NCI-H446 (cell line): ENCODE measurements around the gene WFIKKN1.

ENCODE experiments used
- DNase-seq, 2 experiments: peaks; one replicate each; lab custom pipeline; 2025; lab: John Stamatoyannopoulos, UW

WFIKKN1 gene

DNA sequence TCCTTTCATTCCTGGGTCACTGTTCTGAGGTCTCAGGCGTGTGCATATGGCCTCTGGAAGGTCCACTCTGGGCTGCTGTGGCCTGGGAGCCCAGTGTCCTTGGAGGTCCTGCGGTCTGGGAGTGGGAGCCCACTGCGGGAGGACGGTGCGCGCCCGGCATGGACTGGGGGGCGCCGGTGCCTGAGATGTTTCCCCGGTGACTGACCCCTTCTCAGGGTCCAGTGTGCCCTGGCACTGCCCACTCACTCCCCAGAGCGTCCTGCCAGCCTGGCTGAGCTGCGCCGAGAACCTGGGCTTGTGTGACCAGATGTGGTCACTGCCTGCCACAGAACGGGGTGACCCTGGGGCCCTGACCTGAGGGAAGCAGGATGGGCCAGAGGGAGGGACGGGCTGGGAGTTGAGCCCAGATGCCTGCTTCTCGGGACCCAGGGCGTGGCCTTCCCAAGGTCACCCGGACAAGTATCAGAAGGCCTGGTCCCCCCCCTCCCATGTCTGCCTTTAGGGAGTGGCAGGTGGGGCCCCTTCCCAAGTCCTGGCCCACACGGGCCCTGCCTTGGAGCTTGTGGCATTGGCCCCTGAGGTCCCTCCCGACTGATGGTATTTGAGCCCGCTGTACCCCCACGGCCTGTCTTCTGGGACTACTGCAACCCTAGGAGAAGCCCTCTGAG, 43.6 kb downstream of the WFIKKN1 start:
- no peak for DNase-seq

DNA sequence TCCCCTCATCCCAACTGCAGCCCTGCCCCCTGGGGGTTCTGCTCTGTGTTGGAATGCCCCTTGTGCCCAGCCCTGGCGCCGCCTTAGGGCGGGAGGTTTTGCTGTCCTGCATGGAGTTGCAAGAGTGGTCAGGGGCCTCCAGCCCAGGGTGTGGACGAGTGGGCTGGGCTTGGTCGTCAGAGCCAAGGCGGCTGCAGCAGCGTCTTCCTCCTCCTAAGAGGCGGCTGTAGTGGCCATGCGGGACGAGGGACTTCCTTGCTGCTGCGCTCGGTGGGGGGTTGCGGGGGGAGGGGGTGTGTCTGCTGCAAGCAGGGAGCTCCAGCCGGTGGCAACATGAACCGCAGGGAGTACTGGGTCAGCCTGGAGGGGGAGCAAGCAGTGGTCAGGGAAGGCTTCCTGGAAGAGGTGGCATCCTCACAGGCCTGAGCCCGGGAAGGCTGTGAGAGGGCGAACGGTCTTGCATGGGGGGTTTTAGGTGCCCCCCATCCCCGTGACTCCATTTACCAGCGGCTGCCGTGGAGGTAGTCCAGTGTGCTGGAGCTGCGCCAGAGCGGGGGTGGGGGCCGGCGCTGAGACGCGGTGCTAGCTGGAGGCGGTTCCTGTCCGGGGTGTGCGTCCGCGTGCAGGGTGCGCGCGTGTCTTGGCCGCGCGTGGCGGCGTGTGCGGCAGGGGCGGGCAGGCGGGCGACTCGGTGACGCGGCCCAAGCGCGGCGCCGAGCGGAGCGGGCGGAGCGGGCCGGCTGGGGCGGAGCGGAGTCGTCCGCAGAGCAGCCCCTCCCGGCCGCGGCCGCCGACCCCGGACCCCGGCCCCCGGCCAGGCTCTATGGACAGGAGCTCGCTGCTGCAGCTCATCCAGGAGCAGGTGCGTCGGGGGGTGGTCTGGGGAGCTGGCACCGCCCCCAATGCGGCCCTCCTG, 44.4 kb downstream of the WFIKKN1 start, which contains the start of gene RHBDL1:
Gene RHBDL1 (plus strand): TSS at position 704 of the 916 bp plus-strand sequence. CDS start 120 bp downstream, at position 824.
- DNase-seq = no peak

DNA sequence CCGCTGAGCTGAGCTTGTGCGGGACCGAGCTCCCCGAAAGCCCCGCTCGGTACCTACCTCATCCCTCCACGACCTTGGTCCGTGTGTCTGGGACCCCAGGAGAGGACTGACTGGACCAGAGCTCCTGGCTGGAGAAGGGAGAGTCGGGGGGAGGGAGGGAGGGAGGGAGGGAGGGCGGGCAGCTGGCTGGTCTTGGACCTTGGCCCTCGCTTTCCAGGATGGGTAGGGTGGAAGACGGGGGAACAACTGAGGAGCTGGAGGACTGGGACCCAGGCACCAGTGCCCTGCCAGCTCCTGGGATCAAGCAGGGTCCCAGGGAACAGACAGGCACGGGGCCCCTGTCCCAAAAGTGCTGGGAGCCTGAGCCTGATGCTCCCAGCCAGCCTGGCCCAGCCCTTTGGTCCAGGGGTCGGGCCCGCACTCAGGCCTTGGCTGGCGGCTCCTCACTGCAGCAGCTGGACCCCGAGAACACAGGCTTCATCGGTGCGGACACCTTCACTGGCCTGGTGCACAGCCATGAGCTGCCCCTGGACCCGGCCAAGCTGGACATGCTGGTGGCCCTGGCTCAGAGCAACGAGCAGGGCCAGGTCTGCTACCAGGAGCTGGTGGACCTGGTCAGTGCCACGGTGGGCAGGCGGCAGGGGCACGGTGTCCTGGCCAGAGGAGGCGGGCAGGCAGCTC, 45.2 kb downstream of the WFIKKN1 start:
- no peak for DNase-seq

DNA sequence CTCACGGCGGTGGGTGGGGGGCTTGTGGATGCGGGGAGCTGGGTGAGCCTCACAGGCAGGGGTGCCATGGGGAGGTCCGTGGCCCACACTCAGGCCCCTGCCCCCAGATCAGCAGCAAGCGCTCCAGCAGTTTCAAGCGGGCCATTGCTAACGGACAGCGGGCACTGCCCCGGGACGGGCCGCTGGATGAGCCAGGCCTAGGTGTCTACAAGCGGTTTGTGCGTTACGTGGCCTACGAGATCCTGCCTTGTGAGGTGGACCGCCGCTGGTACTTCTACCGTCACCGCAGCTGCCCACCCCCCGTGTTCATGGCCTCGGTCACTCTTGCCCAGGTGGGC, 45.7 kb downstream of the WFIKKN1 start:
- DNase-seq = no peak

DNA sequence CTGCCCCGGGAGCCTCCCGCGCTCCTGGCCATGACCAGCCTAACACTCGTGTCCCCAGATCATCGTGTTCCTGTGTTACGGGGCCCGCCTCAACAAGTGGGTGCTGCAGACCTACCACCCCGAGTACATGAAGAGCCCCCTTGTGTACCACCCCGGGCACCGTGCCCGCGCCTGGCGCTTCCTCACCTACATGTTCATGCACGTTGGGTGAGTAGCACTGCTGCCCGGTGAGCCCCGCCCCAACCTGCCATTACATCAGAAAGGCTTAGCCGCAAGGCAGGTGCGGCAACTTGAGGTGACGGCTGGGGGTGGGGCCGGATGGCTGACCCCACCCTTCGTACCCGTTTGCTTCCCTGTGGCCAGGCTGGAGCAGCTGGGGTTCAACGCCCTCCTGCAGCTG, 46.1 kb downstream of the WFIKKN1 start:
- no peak for DNase-seq

- no peak for DNase-seq
These were observed 46.8 kb downstream of the WFIKKN1 start for GRCh38 chr16:677316-678190.

DNA sequence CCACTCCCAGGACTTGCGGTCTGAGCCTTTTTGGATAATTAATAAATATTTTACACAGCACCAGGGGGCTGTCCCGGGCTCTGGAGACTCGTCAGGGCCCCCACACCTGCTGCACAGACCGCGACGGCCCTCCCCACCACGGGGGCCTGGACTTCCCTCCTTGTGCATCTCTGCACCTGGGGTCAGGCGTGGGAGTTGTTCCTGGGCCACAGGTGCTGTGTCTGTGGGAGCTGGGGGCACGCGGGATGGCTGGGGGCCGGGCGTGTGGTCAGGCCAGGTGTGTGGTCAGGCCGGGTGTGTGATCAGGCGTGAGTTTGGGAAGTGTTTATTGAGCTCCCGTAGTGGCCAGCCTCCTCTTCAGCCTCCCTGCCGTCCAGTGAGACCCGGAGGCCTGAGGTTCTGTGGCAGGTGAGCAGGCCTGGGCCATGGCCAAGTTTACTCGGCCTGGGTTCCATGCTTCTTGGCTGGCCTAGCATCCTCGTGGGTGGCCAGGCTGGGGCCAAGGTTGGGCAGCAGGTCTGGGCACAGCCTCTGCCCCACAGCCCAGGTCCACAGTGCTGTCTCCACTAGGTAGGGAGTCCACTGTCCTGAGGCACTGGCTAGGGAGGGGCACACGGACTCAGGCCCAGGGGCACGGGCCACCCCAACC, 47.5 kb downstream of the WFIKKN1 start:
- no peak for DNase-seq

- peak; percentile 44 to 87 for DNase-seq
These were observed 48.4 kb downstream of the WFIKKN1 start for GRCh38 chr16:678858-679813.

DNA sequence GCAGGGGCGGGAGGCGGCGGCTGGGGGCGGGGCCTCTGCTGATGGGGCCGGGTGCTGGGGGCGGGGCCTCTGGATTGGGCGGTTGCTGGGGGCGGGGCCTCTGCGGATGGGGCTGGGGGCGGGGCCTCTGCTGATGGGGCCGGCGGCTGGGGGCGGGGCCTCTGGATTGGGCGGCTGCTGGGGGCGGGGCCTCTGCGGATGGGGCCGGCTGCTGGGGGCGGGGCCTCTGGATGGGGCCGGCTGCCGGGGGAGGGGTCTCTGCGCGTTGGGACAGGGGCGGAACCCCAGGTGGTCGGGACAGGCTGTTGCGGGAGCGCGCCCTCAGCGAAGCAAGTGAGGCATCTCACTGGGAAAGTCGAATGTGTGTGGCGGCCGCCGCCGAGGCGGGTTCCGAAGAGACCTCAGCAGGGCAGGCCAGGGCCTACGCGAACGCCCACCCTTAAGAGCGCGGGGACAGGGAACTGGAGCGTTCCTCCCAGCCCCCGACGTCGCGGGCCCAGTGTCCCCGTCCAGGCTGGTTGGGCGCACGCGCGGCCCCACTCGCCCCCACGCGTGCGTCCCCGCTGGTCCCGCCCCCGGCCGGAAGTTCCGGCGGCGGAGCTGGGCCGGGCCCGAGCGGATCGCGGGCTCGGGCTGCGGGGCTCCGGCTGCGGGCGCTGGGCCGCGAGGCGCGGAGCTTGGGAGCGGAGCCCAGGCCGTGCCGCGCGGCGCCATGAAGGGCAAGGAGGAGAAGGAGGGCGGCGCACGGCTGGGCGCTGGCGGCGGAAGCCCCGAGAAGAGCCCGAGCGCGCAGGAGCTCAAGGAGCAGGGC, 49.2 kb downstream of the WFIKKN1 start, which contains the start of gene STUB1:
Gene STUB1 (plus strand): TSS at position 597 of the 811 bp plus-strand sequence. CDS start 116 bp downstream, at position 713.
- DNase-seq = peak; percentile 78 to 92

GRCh38 chr16:680625-680945, 49.8 kb downstream of the WFIKKN1 start:
- DNase-seq = no peak

GRCh38 chr16:680967-681745, 50.4 kb downstream of the WFIKKN1 start:
- DNase-seq = peak; percentile 20 to 56

- no peak for DNase-seq
These were observed 51.1 kb downstream of the WFIKKN1 start for GRCh38 chr16:681746-682427.

DNA sequence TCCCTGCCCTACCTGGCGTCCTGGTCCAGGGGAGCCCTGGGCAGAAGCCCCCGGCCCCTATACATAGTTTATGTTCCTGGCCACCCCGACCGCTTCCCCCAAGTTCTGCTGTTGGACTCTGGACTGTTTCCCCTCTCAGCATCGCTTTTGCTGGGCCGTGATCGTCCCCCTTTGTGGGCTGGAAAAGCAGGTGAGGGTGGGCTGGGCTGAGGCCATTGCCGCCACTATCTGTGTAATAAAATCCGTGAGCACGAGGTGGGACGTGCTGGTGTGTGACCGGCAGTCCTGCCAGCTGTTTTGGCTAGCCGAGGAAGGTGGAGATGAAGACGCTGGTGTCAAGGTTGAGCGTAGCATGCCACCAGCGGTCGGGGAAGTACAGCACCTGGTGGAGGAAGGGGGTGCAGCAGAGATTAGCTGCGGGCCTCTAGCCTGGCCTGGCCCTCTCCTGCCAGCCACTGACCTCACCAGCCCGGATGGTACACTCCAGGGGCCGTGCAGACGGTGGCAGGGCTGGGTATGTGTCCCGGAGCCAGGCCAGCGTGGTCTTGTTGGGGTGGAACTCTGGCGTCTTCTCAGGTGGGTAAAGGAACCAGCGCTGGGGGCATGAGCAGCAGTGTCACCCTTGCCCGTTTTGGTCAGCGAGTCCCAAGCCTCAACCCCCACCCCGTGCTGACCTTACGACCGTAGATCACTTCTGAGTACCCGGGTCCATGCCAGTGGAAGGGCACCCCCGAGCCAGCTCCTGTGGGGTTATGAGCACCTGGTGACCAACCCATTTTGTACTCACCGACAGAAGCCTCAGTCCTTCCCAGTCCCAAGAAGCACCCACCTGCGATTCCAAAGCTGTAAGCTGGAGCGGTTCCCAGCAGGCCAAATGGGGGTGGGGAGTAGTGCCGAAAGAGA, 52.0 kb downstream of the WFIKKN1 start:
- DNase-seq = no peak

DNA sequence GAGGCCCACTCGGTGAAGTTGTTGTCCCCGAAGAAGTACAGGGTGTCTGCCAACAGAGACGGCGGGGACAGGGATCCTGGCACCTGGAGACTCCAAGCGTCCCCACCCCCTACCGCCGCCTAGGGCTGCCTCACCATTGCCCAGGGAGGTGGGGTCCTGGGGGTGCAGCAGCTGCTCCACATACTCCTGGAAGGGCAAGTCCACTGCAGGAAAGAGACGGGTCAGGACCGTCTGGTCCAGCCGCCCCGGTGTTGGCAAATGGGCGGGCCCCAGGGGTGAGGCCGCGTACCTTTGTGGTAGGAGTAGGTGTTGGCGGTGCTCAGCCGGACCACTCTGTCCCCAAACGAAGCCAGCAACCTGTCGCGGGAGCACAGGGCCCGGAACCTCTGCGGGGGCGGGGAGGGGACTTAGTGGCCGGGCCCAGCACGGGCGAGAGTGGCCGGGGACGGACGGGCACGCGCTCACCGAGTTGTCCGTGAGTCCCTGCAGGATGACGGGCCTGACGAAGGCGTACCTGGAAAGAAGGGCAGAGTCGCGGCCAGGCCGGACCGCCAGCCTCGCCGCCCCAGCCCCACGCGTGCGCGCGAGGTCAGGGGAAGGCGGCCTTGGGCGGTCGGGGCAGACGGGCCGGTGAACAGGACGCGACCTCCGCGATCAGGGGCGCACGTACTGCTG, 52.7 kb downstream of the WFIKKN1 start:
- DNase-seq = no peak
